A549 (cell line): ENCODE measurements around the gene PRKG1. TPM values are rescaled to one million over a fixed set of nuclear protein-coding genes. Genes with fewer than 3 reads are reported as not detected.

Experiments
- ATAC-seq, 2 experiments: fragments of 200-7000 bp in 1 of 2; fragments of >200 bp in 1 of 2; cut with Nextera tagmentation in 1 of 2; cut with Tn5 transposase in 1 of 2; 3 replicates each; pipeline versions ENCODE4 v1.8.0 to v1.9.1; 2018 to 2020; ENCODE audit warnings: mild to moderate bottlenecking in 1 of 2, moderate library complexity in 1 of 2
- CTCF ChIA-PET: fragments of 300-600 bp; sonication (Branson Sonifier 250); formaldehyde crosslinking; extraction: SDS; loops from one replicate; lab custom pipeline; 2021; ENCODE audit warnings: antibody characterized with exemption, inconsistent platforms; lab: Yijun Ruan, JAX
- POLR2A ChIA-PET: fragments of 350-600 bp; formaldehyde crosslinking; extraction: SDS; loops from one replicate; lab custom pipeline; 2021; ENCODE audit warnings: antibody characterized with exemption, inconsistent platforms; lab: Yijun Ruan, JAX
- DNase-seq, 2 experiments: peaks; one replicate each; pipeline versions ENCODE4 v3.0.0 to v3.0.0-alpha.2; 2011 to 2016; ENCODE audit warnings: low read depth in 1 of 2, low spot score in 1 of 2
- FAIRE-seq: peaks from 2 replicates; lab custom pipeline; 2011; peaks lifted over from hg19 to GRCh38; lab: Jason Lieb, UNC
- H3K27ac ChIP-seq, 2 experiments: fragments of >200 bp; sonication (Bioruptor Twin); formaldehyde crosslinking; 3 replicates each; pipeline ENCODE4 v1.5.1; 2016 to 2017
- H3K4me1 ChIP-seq: fragments of >200 bp; sonication (Bioruptor Twin); formaldehyde crosslinking; 3 replicates; pipeline ENCODE4 v1.6.1; 2016
- H3K4me2 ChIP-seq: fragments of >200 bp; sonication (Bioruptor Twin); formaldehyde crosslinking; 3 replicates; pipeline ENCODE4 v1.6.1; 2016
- H3K4me3 ChIP-seq: fragments of >200 bp; sonication (Bioruptor Twin); formaldehyde crosslinking; 3 replicates; pipeline ENCODE4 v1.5.1; 2016
- H3K9me3 ChIP-seq: fragments of >200 bp; sonication (Bioruptor Twin); formaldehyde crosslinking; 3 replicates; pipeline ENCODE4 v1.6.1; 2016
- CBX2 ChIP-seq: fragments of 200-600 bp; sonication (generic); IDR thresholded peaks from 2 replicates; pipeline ENCODE4 v1.6.1; 2016; ENCODE audit warnings: low read depth, mild to moderate bottlenecking, borderline replicate concordance
- FOSL2 ChIP-seq, 2 experiments: fragments of 450-650 bp in 1 of 2; fragments of >200 bp in 1 of 2; sonication (Bioruptor Twin) in 1 of 2; formaldehyde crosslinking; IDR thresholded peaks; 2 replicates each; pipeline versions ENCODE4 v1.5.0 to v1.6.1; 2016 to 2020; ENCODE audit warnings: mild to moderate bottlenecking in 1 of 2, moderate library complexity in 1 of 2
- FOXS1 ChIP-seq: fragments of 250-450 bp; sonication (Bioruptor Pico); IDR thresholded peaks from 2 replicates; pipeline ENCODE4 v1.5.0; 2020; ENCODE audit warnings: mild to moderate bottlenecking, moderate library complexity
- GATA3 ChIP-seq: IDR thresholded peaks from 2 replicates; pipeline ENCODE4 v1.6.1; 2012; ENCODE audit warnings: borderline replicate concordance
- HOXA7 ChIP-seq: fragments of 250-450 bp; sonication (Bioruptor Pico); IDR thresholded peaks from 2 replicates; pipeline ENCODE4 v1.5.0; 2020; ENCODE audit warnings: mild to moderate bottlenecking, moderate library complexity
- JUN ChIP-seq, 2 experiments: fragments of >200 bp; sonication (Bioruptor Twin); formaldehyde crosslinking; IDR thresholded peaks; 2 replicates in 1 of 2; 3 replicates in 1 of 2; pipeline ENCODE4 v1.6.1; 2016 to 2017
- JUNB ChIP-seq: fragments of >200 bp; sonication (Bioruptor Twin); formaldehyde crosslinking; IDR thresholded peaks from 2 replicates; pipeline ENCODE4 v1.6.1; 2016
- KDM5A ChIP-seq: fragments of 200-600 bp; sonication (generic); IDR thresholded peaks from 2 replicates; pipeline ENCODE4 v1.6.1; 2016; ENCODE audit warnings: antibody characterized with exemption, mild to moderate bottlenecking
- MAFK ChIP-seq: fragments of 450-650 bp; IDR thresholded peaks from 2 replicates; pipeline ENCODE4 v1.6.1; 2014; ENCODE audit not compliant: partially characterized antibody
- NPAS2 ChIP-seq: fragments of 250-450 bp; sonication (Bioruptor Pico); IDR thresholded peaks from 2 replicates; pipeline ENCODE4 v1.8.0; 2022; ENCODE audit warnings: mild to moderate bottlenecking, moderate library complexity, borderline replicate concordance
- POLR2A ChIP-seq: IDR thresholded peaks from 2 replicates; pipeline ENCODE4 v1.6.1; 2012; ENCODE audit warnings: mild to moderate bottlenecking, low read length
- RAD21 ChIP-seq, 2 experiments: fragments of >200 bp in 1 of 2; sonication (Bioruptor Twin) in 1 of 2; formaldehyde crosslinking in 1 of 2; IDR thresholded peaks in 1 of 2; conservative IDR thresholded peaks in 1 of 2; 2 replicates in 1 of 2; 3 replicates in 1 of 2; pipeline ENCODE4 v1.6.1; 2012 to 2018; ENCODE audit warnings: inconsistent platforms in 1 of 2
- WGBS: methylation state at CpG from one replicate; pipeline ENCODE4 v1.1.6; 2017; ENCODE audit errors: missing lambda C conversion rate; 5-methylcytosine and 5-hydroxymethylcytosine counted together
- polyA plus RNA-seq, 4 experiments: library from polyadenylated mRNA; depleted of rRNA in 3 of 4; stranded (reverse); fragments of >200 nt; fragmentation: RNase III in 1 of 4; extraction: RNeasy Plus Mini Kit Qiagen cat#74134 plus additional on column Dnase treatment in 1 of 4; gene quantifications; 2 replicates in 3 of 4; 3 replicates in 1 of 4; pipeline ENCODE4 v1.2.3, GENCODE V29; 2011 to 2017
- TF ChIP-seq, protein P1 (sequence below): IDR thresholded peaks from 2 replicates; pipeline ENCODE4 v1.6.1; 2012
- TF ChIP-seq, protein P2 (sequence below): fragments of 150-350 bp; IDR thresholded peaks from 2 replicates; pipeline ENCODE4 v1.6.1; 2014; ENCODE audit warnings: low read depth, mild to moderate bottlenecking, low read length
- TF ChIP-seq, protein P3 (sequence below): fragments of 250-450 bp; sonication (Bioruptor Pico); IDR thresholded peaks from 2 replicates; pipeline ENCODE4 v1.5.0; 2021; ENCODE audit warnings: mild to moderate bottlenecking, moderate library complexity, borderline replicate concordance

PRKG1 gene
- polyA plus RNA-seq, 2 of the 4 experiments (the other 2 are of a cell fraction): not detected

DNA sequence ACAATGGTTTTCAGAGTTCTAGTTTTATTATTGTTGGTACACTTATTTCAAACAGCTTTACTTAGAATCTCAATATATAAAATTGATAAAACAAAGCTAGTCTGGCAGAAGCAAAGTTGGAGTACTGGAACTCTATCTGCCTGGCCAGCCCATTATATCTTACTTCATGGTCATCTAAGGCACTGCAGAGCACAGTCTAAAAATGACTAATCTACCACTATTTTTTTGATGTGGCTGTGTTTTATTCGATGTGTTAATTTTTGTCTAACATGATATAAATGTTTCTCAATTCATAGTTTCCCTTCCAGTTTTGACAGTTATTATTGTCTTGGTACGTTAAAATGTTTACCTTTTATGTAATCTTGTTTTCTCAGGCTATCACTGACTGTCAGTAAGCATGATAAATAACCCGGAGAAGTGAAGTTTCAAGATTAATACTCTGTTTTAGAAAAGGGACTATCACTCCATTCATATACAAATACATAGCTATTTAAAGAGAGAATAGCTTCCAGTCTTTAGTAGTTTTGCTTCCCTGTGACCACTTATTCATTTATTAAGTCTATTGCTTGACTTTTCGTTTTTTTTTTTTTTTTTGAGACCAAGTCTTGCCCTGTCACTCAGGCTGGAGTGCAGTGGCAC, 685.7 kb downstream of the PRKG1 start:
- no peak for TF ChIP-seq FOSL2 (IDR thresholded peaks at IDR 0.05)
- TF ChIP-seq FOSL2 (CRISPR knock-in tag; IDR thresholded peaks at IDR 0.05): no peak
- Histone ChIP-seq H3K4me3 (no peak overlapping the region), H3K9me3 (no peaks in the 10 kb centered on the region), H3K27ac (no peak overlapping the region), H3K4me1 (no peaks in the 10 kb centered on the region), H3K4me2 (no peak overlapping the region)
- FAIRE-seq: no peak
- ChIA-PET CTCF (no interaction called here), POLR2A (no interaction called here)
- no peak for ATAC-seq
- no peak for DNase-seq
- WGBS: 7% methylated on average over 4 of the region's 4 CpGs

DNA sequence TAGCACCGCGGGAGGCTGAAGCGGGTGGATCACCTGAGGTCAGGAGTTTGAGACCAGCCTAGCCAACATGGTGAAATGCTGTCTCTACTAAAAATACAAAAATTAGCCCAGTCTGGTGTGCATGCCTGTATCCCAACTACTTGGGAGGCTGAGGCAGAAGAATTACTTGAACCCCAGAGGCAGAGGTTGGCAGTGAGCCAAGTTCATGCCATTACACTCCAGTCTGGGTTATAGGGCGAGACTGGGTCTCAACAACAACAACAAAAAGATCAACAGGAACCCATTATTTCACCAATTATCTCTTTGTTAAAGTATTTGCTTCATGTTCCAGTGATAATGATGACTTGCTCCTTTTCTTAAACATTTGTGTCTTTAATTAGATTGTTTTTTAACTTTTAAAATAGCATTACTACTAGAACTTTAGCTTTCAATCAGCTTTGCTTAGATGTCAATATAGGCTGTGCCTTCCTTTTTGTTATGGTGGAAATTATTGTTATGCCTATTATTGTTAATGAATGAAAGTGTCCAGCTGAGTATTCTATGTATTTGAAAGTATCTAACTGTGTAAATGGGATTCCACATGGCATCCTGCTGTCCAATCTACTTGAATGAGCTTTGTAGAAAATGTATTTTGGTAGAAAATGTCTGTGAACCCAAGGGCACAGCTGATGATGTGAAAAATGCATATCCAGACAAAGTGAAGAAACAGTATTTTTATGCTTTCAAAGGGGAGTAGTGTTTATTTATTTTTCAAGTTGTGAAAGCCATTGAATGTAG, 686.8 kb downstream of the PRKG1 start:
- no peak for ATAC-seq
- CTCF ChIA-PET: no interaction called here
- Histone ChIP-seq H3K9me3 (no peaks in the 10 kb centered on the region), H3K4me2 (no peak overlapping the region), H3K4me1 (no peaks in the 10 kb centered on the region), H3K27ac (no peak overlapping the region), H3K4me3 (no peak overlapping the region)
- WGBS: 67% methylated on average over 4 of the region's 4 CpGs
- no peak for FAIRE-seq
- POLR2A ChIA-PET: no interaction called here
- DNase-seq: no peak
- TF ChIP-seq HOXA7 (CRISPR knock-in tag): no peak
- no peak for TF ChIP-seq GATA3
- no peak for TF ChIP-seq CBX2
- TF ChIP-seq JUNB: no peak
- TF ChIP-seq JUN (IDR thresholded peaks at IDR 0.05): no peak
- no peak for TF ChIP-seq MAFK
- no peak for TF ChIP-seq NPAS2 (CRISPR knock-in tag)
- TF ChIP-seq, protein P1, sequence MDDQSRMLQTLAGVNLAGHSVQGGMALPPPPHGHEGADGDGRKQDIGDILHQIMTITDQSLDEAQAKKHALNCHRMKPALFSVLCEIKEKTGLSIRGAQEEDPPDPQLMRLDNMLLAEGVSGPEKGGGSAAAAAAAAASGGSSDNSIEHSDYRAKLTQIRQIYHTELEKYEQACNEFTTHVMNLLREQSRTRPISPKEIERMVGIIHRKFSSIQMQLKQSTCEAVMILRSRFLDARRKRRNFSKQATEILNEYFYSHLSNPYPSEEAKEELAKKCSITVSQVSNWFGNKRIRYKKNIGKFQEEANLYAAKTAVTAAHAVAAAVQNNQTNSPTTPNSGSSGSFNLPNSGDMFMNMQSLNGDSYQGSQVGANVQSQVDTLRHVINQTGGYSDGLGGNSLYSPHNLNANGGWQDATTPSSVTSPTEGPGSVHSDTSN: no peak
- TF ChIP-seq POLR2A: no peak
- TF ChIP-seq, protein P2, sequence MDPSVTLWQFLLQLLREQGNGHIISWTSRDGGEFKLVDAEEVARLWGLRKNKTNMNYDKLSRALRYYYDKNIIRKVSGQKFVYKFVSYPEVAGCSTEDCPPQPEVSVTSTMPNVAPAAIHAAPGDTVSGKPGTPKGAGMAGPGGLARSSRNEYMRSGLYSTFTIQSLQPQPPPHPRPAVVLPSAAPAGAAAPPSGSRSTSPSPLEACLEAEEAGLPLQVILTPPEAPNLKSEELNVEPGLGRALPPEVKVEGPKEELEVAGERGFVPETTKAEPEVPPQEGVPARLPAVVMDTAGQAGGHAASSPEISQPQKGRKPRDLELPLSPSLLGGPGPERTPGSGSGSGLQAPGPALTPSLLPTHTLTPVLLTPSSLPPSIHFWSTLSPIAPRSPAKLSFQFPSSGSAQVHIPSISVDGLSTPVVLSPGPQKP: no peak
- TF ChIP-seq FOXS1 (CRISPR knock-in tag): no peak

DNA sequence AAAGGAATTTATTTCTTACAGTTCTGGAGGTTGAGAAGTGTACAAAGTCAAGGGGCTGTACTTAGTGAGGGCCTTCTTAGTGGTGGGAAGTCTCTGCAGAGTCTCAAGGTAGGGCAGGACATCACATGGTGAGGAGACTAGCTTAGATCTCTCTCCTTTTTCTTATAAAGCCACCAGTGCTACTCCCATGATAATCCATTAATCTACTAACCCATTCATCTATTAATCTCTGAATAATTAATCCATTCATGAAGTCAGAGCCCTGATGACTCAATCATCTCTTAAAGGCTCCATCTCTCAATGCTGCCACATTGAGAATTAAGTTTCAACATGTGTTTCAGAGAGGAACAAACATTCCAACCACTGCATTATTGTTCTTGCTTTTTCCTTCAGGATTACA, 689.5 kb downstream of the PRKG1 start:
- no peak for ATAC-seq
- Histone ChIP-seq H3K4me2 (no peak overlapping the region), H3K9me3 (no peaks in the 10 kb centered on the region), H3K4me1 (no peaks in the 10 kb centered on the region), H3K27ac (no peak overlapping the region), H3K4me3 (no peak overlapping the region)
- POLR2A ChIA-PET: no interaction called here
- TF ChIP-seq JUN (IDR thresholded peaks at IDR 0.05): no peak
- no peak for FAIRE-seq
- CTCF ChIA-PET: no interaction called here
- DNase-seq: no peak

DNA sequence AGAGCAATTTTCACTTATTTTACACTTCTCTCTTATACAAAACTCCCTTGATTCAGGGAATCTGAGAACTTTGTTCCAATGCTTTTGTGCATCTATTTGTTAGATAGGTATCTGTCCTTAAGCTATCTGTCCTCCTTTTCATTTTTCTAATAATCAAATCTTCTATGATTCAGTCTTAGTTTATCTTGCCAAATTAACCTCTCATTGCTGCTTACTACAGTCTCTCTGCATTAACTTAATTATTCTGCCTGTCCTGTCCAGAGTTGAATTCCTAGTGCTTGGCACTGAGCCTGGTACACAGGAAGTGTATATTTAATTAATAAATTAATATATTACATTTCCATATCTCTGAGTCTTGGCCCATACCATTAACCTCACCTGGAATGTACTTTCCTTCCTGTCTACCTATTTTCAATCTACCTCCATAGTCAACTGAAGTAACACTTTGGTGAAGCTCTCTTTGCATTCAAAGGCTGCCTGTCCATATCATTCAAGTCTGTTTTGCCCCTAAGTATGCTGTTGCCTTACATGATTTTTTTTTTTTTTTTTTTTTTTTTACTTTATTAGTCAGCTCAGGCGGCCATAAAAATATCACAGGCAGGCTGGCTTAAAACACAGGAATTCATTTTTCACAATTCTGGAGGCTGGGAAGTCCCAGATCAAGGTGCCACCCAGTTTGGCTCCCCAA, 691.1 kb downstream of the PRKG1 start:
- FAIRE-seq (no peak), ATAC-seq (no peak), DNase-seq (no peak)
- ChIA-PET POLR2A (no interaction called here), CTCF (interaction anchor here (0.6 to 1.2 kb wide), 2 partner anchors 10 to 61 kb away, joined by 3 read pairs; no protein-coding TSS in a partner anchor)
- 6% methylated on average over 1 of the region's 1 CpG for WGBS
- H3K4me2 ChIP-seq: no peak overlapping the region
- H3K9me3 ChIP-seq: no peaks in the 10 kb centered on the region
- no peak overlapping the region for H3K27ac ChIP-seq
- TF ChIP-seq KDM5A (no peak), RAD21 (conservative IDR thresholded peaks at IDR 0.05 in 1 of 2, IDR thresholded peaks at IDR 0.05 in 1 of 2) (no peak), FOXS1 (CRISPR knock-in tag) (no peak)
- TF ChIP-seq, protein P3, sequence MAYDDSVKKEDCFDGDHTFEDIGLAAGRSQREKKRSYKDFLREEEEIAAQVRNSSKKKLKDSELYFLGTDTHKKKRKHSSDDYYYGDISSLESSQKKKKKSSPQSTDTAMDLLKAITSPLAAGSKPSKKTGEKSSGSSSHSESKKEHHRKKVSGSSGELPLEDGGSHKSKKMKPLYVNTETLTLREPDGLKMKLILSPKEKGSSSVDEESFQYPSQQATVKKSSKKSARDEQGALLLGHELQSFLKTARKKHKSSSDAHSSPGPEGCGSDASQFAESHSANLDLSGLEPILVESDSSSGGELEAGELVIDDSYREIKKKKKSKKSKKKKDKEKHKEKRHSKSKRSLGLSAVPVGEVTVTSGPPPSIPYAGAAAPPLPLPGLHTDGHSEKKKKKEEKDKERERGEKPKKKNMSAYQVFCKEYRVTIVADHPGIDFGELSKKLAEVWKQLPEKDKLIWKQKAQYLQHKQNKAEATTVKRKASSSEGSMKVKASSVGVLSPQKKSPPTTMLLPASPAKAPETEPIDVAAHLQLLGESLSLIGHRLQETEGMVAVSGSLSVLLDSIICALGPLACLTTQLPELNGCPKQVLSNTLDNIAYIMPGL (CRISPR knock-in tag): no peak
- no peak overlapping the region for H3K4me3 ChIP-seq
- H3K4me1 ChIP-seq: no peaks in the 10 kb centered on the region
